Mesendoderm (in vitro differentiated cells): ENCODE data around the gene SLC35F3.
A peak's percentile ranks its signal among the peaks of the same experiment; 100 is the strongest.

Source experiments
- DNase-seq: peaks from one replicate; pipeline ENCODE4 v3.0.0; 2013
- H2AK5ac ChIP-seq: 2 replicates; pipeline ENCODE4 v1.6.1; 2013; ENCODE audit warnings: low read length, inconsistent platforms
- H2BK120ac ChIP-seq: 2 replicates; pipeline ENCODE4 v1.6.1; 2013; ENCODE audit warnings: low read depth, mild to moderate bottlenecking, low read length, moderate library complexity, mixed read lengths
- H2BK15ac ChIP-seq: replicated peaks from 2 replicates; pipeline ENCODE4 v1.6.1; 2013; ENCODE audit warnings: low read depth, mild to moderate bottlenecking, moderate library complexity
- H2BK5ac ChIP-seq: 2 replicates; pipeline ENCODE4 v1.6.1; 2013; ENCODE audit warnings: low read length, inconsistent platforms
- H3K18ac ChIP-seq: 2 replicates; pipeline ENCODE4 v1.6.1; 2013; ENCODE audit warnings: mild to moderate bottlenecking, low read length, mixed read lengths
- H3K23ac ChIP-seq: one replicate; pipeline ENCODE4 v1.6.1; 2013; ENCODE audit warnings: low read length
- H3K27ac ChIP-seq: 2 replicates; pipeline ENCODE4 v1.5.1; 2013; ENCODE audit warnings: low read depth, mild to moderate bottlenecking, inconsistent platforms, low read length, moderate library complexity
- H3K27me3 ChIP-seq: 2 replicates; pipeline ENCODE4 v1.6.1; 2013; ENCODE audit warnings: low read length, control low read depth, mild to moderate bottlenecking, inconsistent platforms; ENCODE audit not compliant: insufficient read depth, poor library complexity
- H3K36me3 ChIP-seq: 2 replicates; pipeline ENCODE4 v1.6.1; 2013; ENCODE audit warnings: low read length, inconsistent platforms; ENCODE audit not compliant: control insufficient read depth, insufficient read depth
- H3K4ac ChIP-seq: one replicate; pipeline ENCODE4 v1.6.1; 2013; ENCODE audit warnings: low read depth, mild to moderate bottlenecking, low read length, moderate library complexity
- H3K4me1 ChIP-seq: 2 replicates; pipeline ENCODE4 v1.6.1; 2013; ENCODE audit warnings: low read depth, low read length, inconsistent platforms; ENCODE audit not compliant: control insufficient read depth
- H3K4me2 ChIP-seq: 2 replicates; pipeline ENCODE4 v1.6.1; 2013; ENCODE audit warnings: low read length
- H3K4me3 ChIP-seq: 2 replicates; pipeline ENCODE4 v1.5.1; 2013; ENCODE audit warnings: mild to moderate bottlenecking, low read length
- H3K56ac ChIP-seq: one replicate; pipeline ENCODE4 v1.6.1; 2013; ENCODE audit warnings: low read length
- H3K79me1 ChIP-seq: 2 replicates; pipeline ENCODE4 v1.6.1; 2013; ENCODE audit warnings: low read length, inconsistent platforms
- H3K79me2 ChIP-seq: 2 replicates; pipeline ENCODE4 v1.6.1; 2013; ENCODE audit warnings: mild to moderate bottlenecking, low read length; ENCODE audit not compliant: control insufficient read depth, insufficient read depth
- H3K9ac ChIP-seq: 2 replicates; pipeline ENCODE4 v1.6.1; 2013; ENCODE audit warnings: low read length, inconsistent platforms
- H4K5ac ChIP-seq: one replicate; pipeline ENCODE4 v1.6.1; 2013; ENCODE audit warnings: low read length
- H4K8ac ChIP-seq: one replicate; pipeline ENCODE4 v1.6.1; 2013; ENCODE audit warnings: low read depth, mild to moderate bottlenecking, control low read depth, low read length, moderate library complexity
- WGBS: extraction: QIAGEN DNeasy Blood & Tissue Kit; methylation state at CpG from one replicate; pipeline ENCODE4 v1.1.7; 2013; ENCODE audit warnings: low lambda C conversion rate, missing lambda C conversion rate; ENCODE audit not compliant: insufficient coverage; ENCODE audit errors: extremely low coverage; 5-methylcytosine and 5-hydroxymethylcytosine counted together

SLC35F3 gene

GRCh38 chr1:234096161-234096770 lies 191.8 kb downstream of the SLC35F3 start:
- no CpG with 5 or more reads among the region's 7 CpGs for WGBS
- H3K27me3 ChIP-seq = no peaks in the 10 kb centered on the region
- H3K4ac ChIP-seq = no peak overlapping the region
- H4K8ac ChIP-seq = no peak overlapping the region
- DNase-seq = no peak
- H2BK120ac ChIP-seq = no peak overlapping the region
- no peak overlapping the region for H3K4me2 ChIP-seq
- no peaks in the 10 kb centered on the region for H3K36me3 ChIP-seq
- no peak overlapping the region for H2BK5ac ChIP-seq
- no peaks in the 10 kb centered on the region for H3K79me1 ChIP-seq
- peaks cover 6% of the 10 kb centered on the region for H3K4me1 ChIP-seq
- no peak overlapping the region for H3K18ac ChIP-seq
- no peak overlapping the region for H4K5ac ChIP-seq
- H2BK15ac ChIP-seq = no peak overlapping the region
- no peak overlapping the region for H3K56ac ChIP-seq
- H2AK5ac ChIP-seq = no peak overlapping the region
- H3K27ac ChIP-seq = no peak overlapping the region
- no peak overlapping the region for H3K23ac ChIP-seq
- no peak overlapping the region for H3K4me3 ChIP-seq
- no peaks in the 10 kb centered on the region for H3K79me2 ChIP-seq
- no peak overlapping the region for H3K9ac ChIP-seq

DNA sequence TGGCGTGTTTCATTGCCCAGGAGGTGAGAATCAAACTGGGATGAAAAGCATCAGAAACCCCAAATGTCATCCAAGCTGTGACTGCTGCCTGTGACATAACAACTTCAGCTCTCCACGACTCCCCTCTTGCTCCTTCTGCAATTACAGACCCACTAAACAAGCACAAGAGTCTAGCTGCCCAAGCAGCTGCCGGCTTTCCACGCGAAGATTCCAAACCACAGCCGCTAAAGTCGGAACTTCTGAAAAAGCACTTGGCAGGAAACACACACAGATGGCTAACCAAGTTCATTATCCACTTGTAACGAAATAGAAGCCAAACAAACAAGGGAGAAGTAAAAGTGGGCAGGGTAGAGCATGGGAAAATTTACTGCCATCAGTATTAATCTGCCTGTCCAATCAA lies 198.1 kb downstream of the SLC35F3 start:
- Histone ChIP-seq H3K56ac (no peak overlapping the region), H2BK5ac (no peak overlapping the region), H3K27me3 (no peaks in the 10 kb centered on the region), H3K9ac (no peak overlapping the region), H3K79me1 (no peaks in the 10 kb centered on the region), H3K4me3 (no peak overlapping the region), H2BK15ac (no peak overlapping the region), H4K5ac (no peak overlapping the region), H3K27ac (no peak overlapping the region), H3K4ac (no peak overlapping the region), H4K8ac (no peak overlapping the region), H3K4me2 (no peak overlapping the region), H3K18ac (no peak overlapping the region), H3K23ac (peak overlapping the region; percentile 24), H3K4me1 (no peaks in the 10 kb centered on the region), H3K36me3 (no peaks in the 10 kb centered on the region), H3K79me2 (no peaks in the 10 kb centered on the region), H2BK120ac (no peak overlapping the region), H2AK5ac (no peak overlapping the region)
- no peak for DNase-seq
- no CpG with 5 or more reads among the region's 8 CpGs for WGBS

DNA sequence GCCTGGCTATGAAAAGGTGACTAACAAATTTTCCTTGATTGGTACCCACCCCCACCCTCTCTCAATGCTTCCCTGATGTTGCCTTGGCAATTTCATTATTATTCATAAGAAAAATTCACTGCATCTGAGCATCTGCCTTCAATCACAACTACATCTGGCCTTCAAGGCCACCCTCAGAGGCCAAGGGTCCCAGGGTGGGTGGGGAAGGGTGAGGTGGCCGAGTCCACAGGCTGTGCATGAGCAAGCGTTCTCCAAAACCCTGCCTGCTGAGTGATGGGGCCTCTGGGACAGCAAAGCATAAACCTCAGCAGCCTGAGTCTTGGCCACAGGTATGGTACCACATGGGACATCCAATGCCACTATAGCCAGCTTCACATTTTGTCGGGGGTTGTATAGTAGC lies 198.7 kb downstream of the SLC35F3 start:
- Histone ChIP-seq H3K4ac (no peak overlapping the region), H3K4me3 (no peak overlapping the region), H2AK5ac (no peak overlapping the region), H3K18ac (no peak overlapping the region), H3K27me3 (no peaks in the 10 kb centered on the region), H3K79me2 (no peaks in the 10 kb centered on the region), H3K27ac (no peak overlapping the region), H4K5ac (no peak overlapping the region), H2BK120ac (no peak overlapping the region), H3K36me3 (no peaks in the 10 kb centered on the region), H2BK5ac (no peak overlapping the region), H3K23ac (no peak overlapping the region), H3K9ac (no peak overlapping the region), H2BK15ac (no peak overlapping the region), H3K79me1 (no peaks in the 10 kb centered on the region), H3K56ac (no peak overlapping the region), H3K4me2 (no peak overlapping the region), H3K4me1 (no peaks in the 10 kb centered on the region), H4K8ac (no peak overlapping the region)
- WGBS = no CpG with 5 or more reads among the region's 3 CpGs
- DNase-seq = no peak

DNA sequence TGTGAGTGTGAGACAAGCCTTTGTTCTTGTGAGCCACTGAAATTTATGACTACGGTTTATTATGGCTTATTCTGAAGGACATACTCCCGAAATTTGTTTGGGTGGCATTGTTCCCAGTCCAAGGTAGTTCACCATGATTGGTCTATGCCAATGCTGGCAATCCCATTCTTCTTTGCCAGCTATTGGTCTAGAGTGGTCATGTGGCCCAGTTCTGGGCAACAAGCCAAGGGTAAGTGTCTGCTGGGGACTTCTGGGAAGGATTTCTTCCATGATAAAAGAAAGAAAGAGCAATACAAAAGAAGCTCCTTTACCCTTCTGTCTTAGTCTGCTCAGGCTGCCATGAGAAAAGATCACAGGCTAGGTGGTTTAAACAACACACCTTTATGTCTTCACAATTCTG lies 201.6 kb downstream of the SLC35F3 start:
- DNase-seq = no peak
- Histone ChIP-seq H3K4me2 (no peak overlapping the region), H3K18ac (no peak overlapping the region)

DNA sequence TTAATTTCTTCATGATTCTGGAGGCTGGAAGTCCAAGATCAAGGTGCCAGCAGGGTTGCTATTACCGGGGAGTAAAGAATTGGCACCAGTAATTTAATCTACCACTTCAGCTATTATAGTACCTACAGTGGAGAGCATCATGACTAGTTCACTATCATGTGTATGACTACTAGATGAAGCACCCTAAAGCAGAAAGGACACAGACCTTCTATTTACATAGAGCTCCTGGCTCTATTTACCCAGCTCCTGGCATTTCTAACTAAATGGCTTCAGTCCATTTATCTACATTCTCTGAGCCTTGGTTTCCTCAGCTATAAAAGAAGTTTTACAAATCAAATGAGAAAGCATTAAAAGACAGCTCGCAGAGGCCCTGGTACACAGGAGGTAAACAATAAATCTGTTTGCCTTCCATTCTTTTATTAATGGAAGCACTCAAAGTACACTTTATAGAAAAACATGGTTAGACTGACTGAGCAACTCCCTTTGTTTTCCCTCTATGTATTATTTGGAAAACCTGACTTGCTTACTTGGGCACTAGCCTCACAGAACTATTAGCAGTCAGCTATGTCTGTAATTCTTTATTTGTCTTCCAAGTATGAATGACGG lies 203.0 kb downstream of the SLC35F3 start:
- H3K4me2 ChIP-seq = no peak overlapping the region
- no peaks in the 10 kb centered on the region for H3K4me1 ChIP-seq
- no peak overlapping the region for H3K9ac ChIP-seq
- DNase-seq = no peak
- H3K23ac ChIP-seq = no peak overlapping the region
- H3K18ac ChIP-seq = no peak overlapping the region
- H3K4ac ChIP-seq = no peak overlapping the region
- H4K5ac ChIP-seq = no peak overlapping the region
- H4K8ac ChIP-seq = no peak overlapping the region
- H2BK15ac ChIP-seq = no peak overlapping the region
- no peak overlapping the region for H3K27ac ChIP-seq
- H2BK5ac ChIP-seq = no peak overlapping the region
- no peak overlapping the region for H2AK5ac ChIP-seq
- H3K4me3 ChIP-seq = no peak overlapping the region
- no peak overlapping the region for H2BK120ac ChIP-seq
- H3K79me1 ChIP-seq = no peaks in the 10 kb centered on the region
- WGBS = no CpG with 5 or more reads among the region's 3 CpGs
- no peaks in the 10 kb centered on the region for H3K36me3 ChIP-seq
- H3K56ac ChIP-seq = no peak overlapping the region
- H3K79me2 ChIP-seq = no peaks in the 10 kb centered on the region
- H3K27me3 ChIP-seq = no peaks in the 10 kb centered on the region

More for the DNA sequence above, 201.6 kb downstream of the SLC35F3 start:
- H2BK120ac ChIP-seq = no peak overlapping the region
- H2AK5ac ChIP-seq = no peak overlapping the region
- H3K4ac ChIP-seq = no peak overlapping the region
- H3K56ac ChIP-seq = no peak overlapping the region
- no peak overlapping the region for H4K5ac ChIP-seq
- no CpG with 5 or more reads among the region's 2 CpGs for WGBS
- no peak overlapping the region for H3K4me3 ChIP-seq
- no peak overlapping the region for H4K8ac ChIP-seq
- no peak overlapping the region for H2BK5ac ChIP-seq
- H3K9ac ChIP-seq = no peak overlapping the region
- H3K4me1 ChIP-seq = no peaks in the 10 kb centered on the region
- H3K23ac ChIP-seq = no peak overlapping the region
- H3K27me3 ChIP-seq = no peaks in the 10 kb centered on the region
- no peak overlapping the region for H2BK15ac ChIP-seq
- H3K27ac ChIP-seq = no peak overlapping the region
- H3K36me3 ChIP-seq = no peaks in the 10 kb centered on the region
- H3K79me1 ChIP-seq = no peaks in the 10 kb centered on the region
- H3K79me2 ChIP-seq = no peaks in the 10 kb centered on the region

- H3K27ac ChIP-seq = no peak overlapping the region
- no peak overlapping the region for H3K18ac ChIP-seq
- no peak overlapping the region for H3K9ac ChIP-seq
- no peak overlapping the region for H2AK5ac ChIP-seq
- no peaks in the 10 kb centered on the region for H3K79me1 ChIP-seq
- H3K36me3 ChIP-seq = no peaks in the 10 kb centered on the region
- H4K5ac ChIP-seq = no peak overlapping the region
- no CpG with 5 or more reads among the region's 3 CpGs for WGBS
- H2BK120ac ChIP-seq = no peak overlapping the region
- H3K23ac ChIP-seq = no peak overlapping the region
- no peak overlapping the region for H3K4me2 ChIP-seq
- no peak overlapping the region for H2BK15ac ChIP-seq
- H2BK5ac ChIP-seq = no peak overlapping the region
- H3K27me3 ChIP-seq = no peaks in the 10 kb centered on the region
- H3K56ac ChIP-seq = no peak overlapping the region
- DNase-seq = no peak
- no peaks in the 10 kb centered on the region for H3K4me1 ChIP-seq
- no peak overlapping the region for H4K8ac ChIP-seq
- no peaks in the 10 kb centered on the region for H3K79me2 ChIP-seq
- H3K4ac ChIP-seq = no peak overlapping the region
- no peak overlapping the region for H3K4me3 ChIP-seq
Observed at GRCh38 chr1:234108921-234109320, 204.4 kb downstream of the SLC35F3 start.
